ENCODE data around the gene BGN.

- no peak for TF ChIP-seq CTCF (conservative IDR thresholded peaks at IDR 0.05)
- TF ChIP-seq EZH2 (IDR thresholded peaks at IDR 0.05; ENCODE audit: low read depth), result no peak
These were observed 719 bp upstream of the BGN start for GRCh38 chrX:153494061-153494460.
